GM12878 (cell line): ENCODE measurements around the gene ZFP90. TPM values are rescaled to one million over a fixed set of nuclear protein-coding genes. Genes with fewer than 3 reads are reported as not detected.
A peak's percentile ranks its signal among the peaks of the same experiment; 100 is the strongest.
"Not testable (repeated sequence)": the region's sequence is repeated elsewhere in the genome, so short reads cannot be mapped to it uniquely, and the experiment has no call there.

Source experiments
- ATAC-seq: fragments of 200-7000 bp; cut with Tn5 transposase; 3 replicates; pipeline ENCODE4 v1.9.1; 2020; ENCODE audit warnings: mild to moderate bottlenecking, moderate library complexity
- BruUV-seq: library from RNA; stranded (reverse); fragments of 400-500 nt; replicated peaks from 2 replicates; lab custom pipeline; 2021; lab: Mats Ljungman, UMichigan
- CTCF ChIA-PET: fragments of 300-600 bp; sonication (Branson Sonifier 250); formaldehyde crosslinking; extraction: SDS; loops from one replicate; lab custom pipeline; 2021; ENCODE audit warnings: inconsistent platforms; lab: Yijun Ruan, JAX
- POLR2A ChIA-PET: fragments of 350-600 bp; formaldehyde crosslinking; extraction: SDS; loops from one replicate; lab custom pipeline; 2021; ENCODE audit warnings: inconsistent platforms; lab: Charles Lee
- RAD21 ChIA-PET: fragments of 300-600 bp; sonication (Branson Sonifier 250); formaldehyde crosslinking; loops from one replicate; lab custom pipeline; 2023; ENCODE audit warnings: antibody characterized with exemption; ENCODE audit not compliant: unreplicated experiment; lab: Charles Lee
- SMC1A ChIA-PET: fragments of 300-600 bp; sonication (Branson Sonifier 250); formaldehyde crosslinking; loops from one replicate; lab custom pipeline; 2023; ENCODE audit not compliant: unreplicated experiment, uncharacterized antibody; lab: Charles Lee
- DNase-seq: peaks from one replicate; pipeline ENCODE4 v3.0.0-alpha.2; 2011; ENCODE audit warnings: low read depth, low spot score
- FAIRE-seq: peaks from 3 replicates; lab custom pipeline; 2011; peaks lifted over from hg19 to GRCh38; lab: Jason Lieb, UNC
- H2AFZ ChIP-seq: 2 replicates; pipeline ENCODE4 v1.6.0; 2011; ENCODE audit warnings: low read depth, low read length, control low read depth; ENCODE audit not compliant: control insufficient read depth
- H3K27ac ChIP-seq: 2 replicates; pipeline ENCODE4 v1.5.1; 2011; ENCODE audit warnings: control low read depth; ENCODE audit not compliant: control insufficient read depth, insufficient read depth
- H3K27me3 ChIP-seq, 2 experiments: replicated peaks in 1 of 2; 2 replicates each; pipeline versions ENCODE4 v1.6.0 to v1.6.1; 2011; ENCODE audit warnings: low read length in 1 of 2; ENCODE audit not compliant: control insufficient read depth in 2 of 2, insufficient read depth in 2 of 2
- H3K36me3 ChIP-seq, 2 experiments: 2 replicates each; pipeline ENCODE4 v1.5.1; 2011; ENCODE audit warnings: low read length in 1 of 2; ENCODE audit not compliant: control insufficient read depth in 2 of 2, insufficient read depth in 2 of 2
- H3K4me1 ChIP-seq: 2 replicates; pipeline ENCODE4 v1.6.1; 2011; ENCODE audit warnings: mild to moderate bottlenecking, low read length, moderate library complexity, mixed read lengths; ENCODE audit not compliant: control insufficient read depth, insufficient read depth
- H3K4me2 ChIP-seq: 2 replicates; pipeline ENCODE4 v1.6.0; 2011; ENCODE audit warnings: control low read depth; ENCODE audit not compliant: control insufficient read depth, insufficient read depth
- H3K4me3 ChIP-seq: fragments of 200-600 bp; sonication (generic); 2 replicates; pipeline ENCODE4 v1.5.1; 2016
- H3K79me2 ChIP-seq: 2 replicates; pipeline ENCODE4 v1.6.0; 2011; ENCODE audit warnings: low read length; ENCODE audit not compliant: control insufficient read depth, insufficient read depth
- H3K9ac ChIP-seq: 2 replicates; pipeline ENCODE4 v1.8.0; 2011; ENCODE audit warnings: low read length, control low read depth, mixed read lengths; ENCODE audit not compliant: control insufficient read depth, insufficient read depth
- H3K9me3 ChIP-seq: replicated peaks from 3 replicates; pipeline ENCODE4 v1.5.1; 2011; ENCODE audit warnings: mild to moderate bottlenecking, low read length; ENCODE audit not compliant: control insufficient read depth, insufficient read depth
- H4K20me1 ChIP-seq: 2 replicates; pipeline ENCODE4 v1.6.0; 2011; ENCODE audit not compliant: control insufficient read depth, insufficient read depth
- ATF3 ChIP-seq: IDR thresholded peaks from 2 replicates; pipeline ENCODE4 v1.6.1; 2011; ENCODE audit warnings: low read depth, mild to moderate bottlenecking, low read length, moderate library complexity, borderline replicate concordance; ENCODE audit errors: extremely low read depth
- ATF7 ChIP-seq: fragments of 450-650 bp; IDR thresholded peaks from 2 replicates; pipeline ENCODE4 v1.6.1; 2016; ENCODE audit warnings: low read depth, mild to moderate bottlenecking
- CHD4 ChIP-seq: fragments of 200-600 bp; sonication (generic); IDR thresholded peaks from 2 replicates; pipeline ENCODE4 v1.6.1; 2016; ENCODE audit warnings: mild to moderate bottlenecking
- CREM ChIP-seq: IDR thresholded peaks from 2 replicates; pipeline ENCODE4 v1.6.1; 2014; ENCODE audit warnings: antibody characterized with exemption, low read depth
- RBBP5 ChIP-seq: fragments of 200-600 bp; sonication (generic); conservative IDR thresholded peaks from 2 replicates; pipeline ENCODE4 v1.6.1; 2016
- RELB ChIP-seq: fragments of 450-650 bp; IDR thresholded peaks from 2 replicates; pipeline ENCODE4 v1.6.1; 2017; ENCODE audit warnings: low read depth, mild to moderate bottlenecking, moderate library complexity
- ZNF207 ChIP-seq: fragments of 450-650 bp; IDR thresholded peaks from 2 replicates; pipeline ENCODE4 v1.6.1; 2014; ENCODE audit warnings: antibody characterized with exemption, mild to moderate bottlenecking, borderline replicate concordance
- ZNF274 ChIP-seq: IDR thresholded peaks from one replicate; pipeline ENCODE4 v1.8.0; 2011; ENCODE audit not compliant: insufficient read length, insufficient read depth
- WGBS: methylation state at CpG from one replicate; pipeline ENCODE4 v1.1.6; 2016; ENCODE audit warnings: low lambda C conversion rate; ENCODE audit not compliant: insufficient replicate concordance, insufficient coverage; ENCODE audit errors: missing lambda C conversion rate; 5-methylcytosine and 5-hydroxymethylcytosine counted together
- in situ Hi-C: fragments of 300-500 bp; cut with MboI; formaldehyde crosslinking; loops from 9 replicates; pipeline ENCODE4 v1.14.3; 2018; ENCODE audit warnings: mixed read lengths
- intact Hi-C: fragments of 100-400 bp; cut with micrococcal nuclease; formaldehyde crosslinking; loops from one replicate; pipeline ENCODE4 v1.14.2; 2022; ENCODE audit not compliant: unreplicated experiment
- polyA plus RNA-seq, 11 experiments: library from polyadenylated mRNA; depleted of rRNA in 4 of 11; unstranded in 6 of 11; stranded (reverse) in 5 of 11; fragments of >200 nt; fragmentation: Nextera tagmentation in 4 of 11; fragmentation: Illumina TruSeq in 1 of 11; extraction: Ambion mirVana in 4 of 11; extraction: Trizol in 1 of 11; gene quantifications; 1 replicate in 1 of 11; 2 replicates in 10 of 11; pipeline versions ENCODE4 v1.2.1 to v1.2.3, GENCODE V29; 2011 to 2016; ENCODE audit warnings: inconsistent platforms in 2 of 11, missing spikeins in 2 of 11, low read depth in 1 of 11
- total RNA-seq, 4 experiments: library from RNA; depleted of rRNA in 3 of 4; stranded (reverse); fragments of >200 nt in 3 of 4; fragmentation: Illumina TruSeq in 1 of 4; extraction: Trizol in 1 of 4; gene quantifications; 2 replicates each; pipeline versions ENCODE4 v1.2.1 to v1.2.3, GENCODE V29; 2013 to 2021
- TF ChIP-seq, protein P1 (sequence below): fragments of 450-650 bp; IDR thresholded peaks from 2 replicates; pipeline ENCODE4 v1.6.1; 2016; ENCODE audit warnings: mild to moderate bottlenecking, moderate library complexity, borderline replicate concordance

The ZFP90 gene
- total and polyA plus RNA-seq, 10 of the 15 experiments (the other 5 are each of a cell fraction or from before 2014, with no cell fraction given), result 3.3 to 20.0 (median 15.4) TPM

GRCh38 chr16:68560341-68560740 is 21.2 kb downstream of the ZFP90 start:
- RAD21 ChIA-PET, intact Hi-C loops, H2AFZ ChIP-seq, H3K79me2 ChIP-seq, POLR2A ChIA-PET, H3K4me2 ChIP-seq, CTCF ChIA-PET, H4K20me1 ChIP-seq, H3K27me3 ChIP-seq, H3K4me1 ChIP-seq, ATAC-seq, H3K27ac ChIP-seq, DNase-seq, H3K4me3 ChIP-seq, BruUV-seq, H3K9ac ChIP-seq, FAIRE-seq, in situ Hi-C loops: not testable (repeated sequence)
- Histone ChIP-seq H3K9me3 (peaks cover 65% of the 10 kb centered on the region), H3K36me3 (peaks cover 0 to 15% of the 10 kb centered on the region in 2 experiments; a peak in 2 of 4 replicates)
- SMC1A ChIA-PET, result interaction anchor here (1.2 kb wide), 1 partner anchor 11 kb away, joined by 3 read pairs; no protein-coding TSS in a partner anchor
- 100% methylated on average over 2 of the region's 2 CpGs for WGBS

- in situ Hi-C loops, result no loop called here
- ATAC-seq, result no peak
Measured at GRCh38 chr16:68563631-68564381, 24.7 kb downstream of the ZFP90 start.

More at GRCh38 chr16:68563631-68564381, 24.7 kb downstream of the ZFP90 start:
- DNase-seq (no peak), FAIRE-seq (no peak)
- BruUV-seq, result no TSS peak
- peaks cover 58% of the 10 kb centered on the region for H3K9me3 ChIP-seq
- peaks cover 0 to 14% of the 10 kb centered on the region in 2 experiments; a peak in 2 of 4 replicates for H3K36me3 ChIP-seq
- 79% methylated on average over 7 of the region's 7 CpGs for WGBS
- TF ChIP-seq RELB, result no peak
- TF ChIP-seq, protein P1, sequence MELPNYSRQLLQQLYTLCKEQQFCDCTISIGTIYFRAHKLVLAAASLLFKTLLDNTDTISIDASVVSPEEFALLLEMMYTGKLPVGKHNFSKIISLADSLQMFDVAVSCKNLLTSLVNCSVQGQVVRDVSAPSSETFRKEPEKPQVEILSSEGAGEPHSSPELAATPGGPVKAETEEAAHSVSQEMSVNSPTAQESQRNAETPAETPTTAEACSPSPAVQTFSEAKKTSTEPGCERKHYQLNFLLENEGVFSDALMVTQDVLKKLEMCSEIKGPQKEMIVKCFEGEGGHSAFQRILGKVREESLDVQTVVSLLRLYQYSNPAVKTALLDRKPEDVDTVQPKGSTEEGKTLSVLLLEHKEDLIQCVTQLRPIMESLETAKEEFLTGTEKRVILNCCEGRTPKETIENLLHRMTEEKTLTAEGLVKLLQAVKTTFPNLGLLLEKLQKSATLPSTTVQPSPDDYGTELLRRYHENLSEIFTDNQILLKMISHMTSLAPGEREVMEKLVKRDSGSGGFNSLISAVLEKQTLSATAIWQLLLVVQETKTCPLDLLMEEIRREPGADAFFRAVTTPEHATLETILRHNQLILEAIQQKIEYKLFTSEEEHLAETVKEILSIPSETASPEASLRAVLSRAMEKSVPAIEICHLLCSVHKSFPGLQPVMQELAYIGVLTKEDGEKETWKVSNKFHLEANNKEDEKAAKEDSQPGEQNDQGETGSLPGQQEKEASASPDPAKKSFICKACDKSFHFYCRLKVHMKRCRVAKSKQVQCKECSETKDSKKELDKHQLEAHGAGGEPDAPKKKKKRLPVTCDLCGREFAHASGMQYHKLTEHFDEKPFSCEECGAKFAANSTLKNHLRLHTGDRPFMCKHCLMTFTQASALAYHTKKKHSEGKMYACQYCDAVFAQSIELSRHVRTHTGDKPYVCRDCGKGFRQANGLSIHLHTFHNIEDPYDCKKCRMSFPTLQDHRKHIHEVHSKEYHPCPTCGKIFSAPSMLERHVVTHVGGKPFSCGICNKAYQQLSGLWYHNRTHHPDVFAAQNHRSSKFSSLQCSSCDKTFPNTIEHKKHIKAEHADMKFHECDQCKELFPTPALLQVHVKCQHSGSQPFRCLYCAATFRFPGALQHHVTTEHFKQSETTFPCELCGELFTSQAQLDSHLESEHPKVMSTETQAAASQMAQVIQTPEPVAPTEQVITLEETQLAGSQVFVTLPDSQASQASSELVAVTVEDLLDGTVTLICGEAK, result no peak
- no peak for TF ChIP-seq CREM
- no peak for TF ChIP-seq RBBP5
- no peak for TF ChIP-seq ATF7
- peak; percentile 94 for TF ChIP-seq ZNF274
- no peak for TF ChIP-seq ATF3
- TF ChIP-seq CHD4, result no peak
- no peak for TF ChIP-seq ZNF207
- intact Hi-C loops, result loop anchor here (1.0 kb wide), 1 partner anchor 12 kb away; no protein-coding TSS in a partner anchor
- ChIA-PET SMC1A (interaction anchor here (0.6 to 1.2 kb wide), 2 partner anchors 11 to 597 kb away, joined by 3 to 4 read pairs; no protein-coding TSS in a partner anchor), CTCF (interaction anchor here (0.8 kb wide), 1 partner anchor 141 kb away, joined by 3 read pairs; no protein-coding TSS in a partner anchor), RAD21 (no interaction called here), POLR2A (no interaction called here)
- H3K79me2 ChIP-seq, result no peaks in the 10 kb centered on the region
- H3K4me3 ChIP-seq, result no peak overlapping the region
- H3K4me1 ChIP-seq, result no peaks in the 10 kb centered on the region
- H3K4me2 ChIP-seq, result no peak overlapping the region
- H4K20me1 ChIP-seq, result no peaks in the 10 kb centered on the region
- H3K27ac ChIP-seq, result no peak overlapping the region
- no peak overlapping the region for H2AFZ ChIP-seq
- no peak overlapping the region for H3K9ac ChIP-seq
- no peaks in the 10 kb centered on the region for H3K27me3 ChIP-seq
